ENCODE results near the gene MLKL.
A peak's percentile ranks its signal among the peaks of the same experiment; 100 is the strongest.

DNA sequence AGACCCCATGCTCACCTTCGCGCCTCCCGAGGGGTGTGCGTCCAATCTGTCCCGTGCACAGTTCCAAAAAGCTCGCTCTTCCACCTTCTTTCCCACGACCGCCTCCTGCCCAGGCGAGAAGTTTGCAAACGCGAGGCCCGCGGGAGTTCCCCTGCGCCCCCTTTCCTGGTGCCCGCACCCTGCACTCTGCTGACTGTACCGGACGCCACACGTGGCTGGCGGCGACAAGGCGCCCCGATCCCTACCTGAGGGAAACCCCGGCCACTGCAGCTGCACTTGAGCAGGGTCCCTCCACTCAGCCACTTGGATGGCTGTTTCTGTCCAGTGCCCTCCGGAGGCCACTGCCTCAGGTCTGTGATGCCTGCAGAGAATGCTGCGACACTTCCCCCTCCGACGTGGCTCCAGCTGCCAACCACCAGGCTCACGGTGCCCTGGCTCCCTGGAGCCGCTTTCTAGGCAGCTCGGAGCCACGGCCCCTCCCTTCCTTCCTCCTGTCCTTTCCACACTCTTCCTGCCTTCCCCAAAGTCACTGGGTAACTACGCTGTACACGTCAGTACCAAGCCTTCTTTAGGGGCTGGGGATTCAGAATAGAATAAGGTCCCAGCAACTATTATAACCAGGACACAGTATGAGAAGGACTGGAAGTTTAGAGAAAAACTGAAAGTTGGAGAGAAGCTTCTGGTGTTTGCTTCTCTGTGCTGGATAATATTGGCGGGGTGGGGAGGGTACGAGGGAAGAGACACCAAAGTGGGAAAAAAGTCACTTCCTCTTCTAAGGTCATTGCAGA lies at the start of gene MLKL:
- TF ChIP-seq CTCF (IDR thresholded peaks at IDR 0.05 in 4 of 5, conservative IDR thresholded peaks at IDR 0.05 in 1 of 5) (no peak), POLR2A (IDR thresholded peaks at IDR 0.05) (peak in 1 of 2 donors; percentile 21)
